Ishikawa (cell line): ENCODE results near the gene NRG3.

Experiments used
- CEBPB ChIP-seq: IDR thresholded peaks from 2 replicates; pipeline ENCODE4 v1.6.1; 2012
- EP300 ChIP-seq: IDR thresholded peaks from 2 replicates; pipeline ENCODE4 v1.6.1; 2012; ENCODE audit warnings: borderline replicate concordance
- MAX ChIP-seq: IDR thresholded peaks from 2 replicates; pipeline ENCODE4 v1.6.1; 2012
- RAD21 ChIP-seq: IDR thresholded peaks from 2 replicates; pipeline ENCODE4 v1.6.1; 2012; ENCODE audit warnings: low read depth
- REST ChIP-seq: IDR thresholded peaks from 2 replicates; pipeline ENCODE4 v1.6.1; 2012; ENCODE audit warnings: low read depth, mild to moderate bottlenecking
- YY1 ChIP-seq: IDR thresholded peaks from 2 replicates; pipeline ENCODE4 v1.6.1; 2012; ENCODE audit warnings: low read depth

DNA sequence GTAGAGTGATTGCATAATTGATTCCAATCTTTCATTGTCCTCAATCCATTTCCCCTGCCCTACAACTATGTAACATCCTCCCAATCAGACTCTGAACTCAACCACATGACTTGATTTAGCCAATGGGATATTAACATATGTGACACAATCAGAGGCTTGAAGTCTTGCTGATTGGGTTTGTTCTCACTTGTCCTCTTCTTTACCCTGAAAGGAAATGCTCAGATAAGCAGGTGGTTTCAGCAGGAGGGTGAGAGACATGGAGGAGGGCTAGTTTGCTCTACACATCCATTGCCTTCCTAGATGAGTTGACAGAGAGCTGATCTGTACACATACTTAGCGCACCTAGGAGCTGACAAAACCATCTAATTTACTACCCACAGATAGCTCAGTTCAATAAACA, 669.4 kb downstream of the NRG3 start:
- TF ChIP-seq MAX (no peak), CEBPB (no peak), YY1 (no peak), RAD21 (no peak), REST (no peak), EP300 (no peak)
